Measurements from ENCODE around the gene CA9.

DNA sequence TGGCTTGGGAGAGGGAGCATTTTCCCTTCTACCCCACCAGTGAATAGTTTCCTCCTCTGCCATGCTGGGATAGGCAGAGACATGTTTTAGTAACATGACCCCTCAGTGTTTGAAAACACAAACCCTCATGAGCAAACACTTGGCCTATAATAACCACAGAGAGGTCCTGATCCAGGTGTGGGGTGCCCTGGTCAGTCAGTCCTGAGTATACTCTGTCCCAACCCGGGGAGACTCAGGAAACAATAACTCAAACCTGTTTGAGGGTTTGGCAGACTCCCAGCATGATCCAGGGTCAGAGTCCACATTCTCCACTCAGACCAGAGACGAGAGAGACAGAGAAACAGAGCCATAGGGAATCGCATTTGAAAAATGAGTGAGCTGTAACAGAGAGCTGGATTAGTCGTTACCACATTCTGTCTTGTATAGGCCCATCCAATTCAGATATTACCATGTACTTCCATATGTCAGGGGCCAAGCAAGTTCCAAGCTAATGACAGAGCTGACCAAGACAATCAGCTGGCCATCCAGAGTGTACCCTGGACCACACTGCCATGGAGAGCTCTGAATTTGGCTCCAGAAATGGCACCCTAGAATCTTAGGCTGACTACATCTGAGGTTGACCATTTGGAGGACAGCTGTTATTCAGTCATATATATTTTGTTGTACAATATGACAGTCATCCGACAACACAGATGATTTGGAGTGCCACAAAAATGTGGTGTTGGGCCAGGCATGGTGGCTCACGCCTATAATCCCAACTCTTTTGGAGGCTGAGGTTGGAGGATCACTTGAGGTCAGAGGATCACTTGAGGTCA, 4.2 kb upstream of the CA9 start:
- no peak for TF ChIP-seq EZH2phosphoT487 (IDR thresholded peaks at IDR 0.05; ENCODE audit: insufficient read depth, low read depth)
- TF ChIP-seq EZH2 (IDR thresholded peaks at IDR 0.05; ENCODE audit: insufficient read depth, poor library complexity, severe bottlenecking) = no peak
